OCI-LY7 (cell line): Measurements from ENCODE around the gene RICTOR. TPM values are rescaled to one million over a fixed set of nuclear protein-coding genes. Genes with fewer than 3 reads are reported as not detected.

ENCODE experiments used
- BruUV-seq: library from RNA; stranded (reverse); fragments of 400-500 nt; replicated peaks from 2 replicates; lab custom pipeline; 2021; lab: Mats Ljungman, UMichigan
- CTCF ChIA-PET: fragments of 300-600 bp; sonication (Branson Sonifier 250); formaldehyde crosslinking; loops from one replicate; lab custom pipeline; 2022; ENCODE audit warnings: antibody characterized with exemption; ENCODE audit not compliant: unreplicated experiment; lab: Charles Lee
- POLR2A ChIA-PET: fragments of 300-600 bp; sonication (Branson Sonifier 250); formaldehyde crosslinking; loops from one replicate; lab custom pipeline; 2022; ENCODE audit warnings: antibody characterized with exemption; lab: Charles Lee
- DNase-seq: peaks from one replicate; pipeline ENCODE4 v3.0.0-alpha.2; 2015; ENCODE audit warnings: low spot score
- H2AFZ ChIP-seq: fragments of 200-600 bp; sonication (generic), shearing (Covaris generic); 2 replicates; pipeline ENCODE4 v1.6.1; 2014; ENCODE audit warnings: mild to moderate bottlenecking, antibody characterized with exemption, low read length, moderate library complexity
- H3K27ac ChIP-seq: fragments of 200-600 bp; sonication (generic); 2 replicates; pipeline ENCODE4 v1.5.1; 2014; ENCODE audit warnings: mixed run types, low read depth, mild to moderate bottlenecking, moderate library complexity, low read length, inconsistent platforms; ENCODE audit not compliant: poor library complexity, severe bottlenecking
- H3K36me3 ChIP-seq: fragments of 200-600 bp; sonication (generic); 2 replicates; pipeline ENCODE4 v1.6.1; 2014; ENCODE audit warnings: mild to moderate bottlenecking, antibody characterized with exemption, low read length, moderate library complexity, mixed read lengths; ENCODE audit not compliant: insufficient read depth
- H3K4me1 ChIP-seq: fragments of 200-600 bp; sonication (generic); 2 replicates; pipeline ENCODE4 v1.5.1; 2014; ENCODE audit warnings: mild to moderate bottlenecking, low read length; ENCODE audit not compliant: insufficient read depth, poor library complexity, severe bottlenecking
- H3K4me2 ChIP-seq: fragments of 200-600 bp; sonication (generic); 2 replicates; pipeline ENCODE4 v1.6.1; 2014; ENCODE audit warnings: mild to moderate bottlenecking, low read length
- H3K4me3 ChIP-seq: fragments of 200-600 bp; sonication (generic); 2 replicates; pipeline ENCODE4 v1.5.1; 2014; ENCODE audit warnings: mild to moderate bottlenecking, low read depth, low read length; ENCODE audit not compliant: poor library complexity, severe bottlenecking
- H3K79me2 ChIP-seq: fragments of 200-600 bp; sonication (generic); 2 replicates; pipeline ENCODE4 v1.6.1; 2016; ENCODE audit warnings: low read depth, mild to moderate bottlenecking, low read length, moderate library complexity, mixed read lengths; ENCODE audit not compliant: insufficient read depth
- H3K9me2 ChIP-seq: fragments of 200-600 bp; sonication (generic); 2 replicates; pipeline ENCODE4 v1.6.1; 2016; ENCODE audit warnings: mild to moderate bottlenecking, low read length, mixed read lengths; ENCODE audit not compliant: insufficient read depth
- H3K9me3 ChIP-seq: fragments of 200-600 bp; sonication (generic); 2 replicates; pipeline ENCODE4 v1.6.1; 2014; ENCODE audit warnings: mild to moderate bottlenecking, mixed run types, low read length, mixed read lengths
- H4K20me1 ChIP-seq: fragments of 200-600 bp; sonication (generic); 2 replicates; pipeline ENCODE4 v1.6.1; 2014; ENCODE audit warnings: mild to moderate bottlenecking, antibody characterized with exemption, low read length, moderate library complexity, mixed read lengths; ENCODE audit not compliant: insufficient read depth
- CTCF ChIP-seq: fragments of 200-600 bp; sonication (generic); conservative IDR thresholded peaks from 2 replicates; pipeline ENCODE4 v1.5.1; 2014; ENCODE audit warnings: mild to moderate bottlenecking, antibody characterized with exemption, low read length, moderate library complexity, mixed read lengths
- EZH2phosphoT487 ChIP-seq: fragments of 200-600 bp; sonication (generic); IDR thresholded peaks from 2 replicates; pipeline ENCODE4 v1.6.1; 2018; ENCODE audit warnings: low read depth, borderline replicate concordance, mild to moderate bottlenecking, mixed run types, antibody characterized with exemption, low read length, moderate library complexity, mixed read lengths
- intact Hi-C: fragments of 100-400 bp; cut with micrococcal nuclease; formaldehyde crosslinking; loops from one replicate; pipeline ENCODE4 v1.10.0; 2022; ENCODE audit not compliant: unreplicated experiment
- total RNA-seq, 2 experiments: library from RNA; depleted of rRNA in 1 of 2; stranded (reverse); fragments of >200 nt in 1 of 2; shearing (Covaris generic) in 1 of 2; gene quantifications; 2 replicates each; pipeline ENCODE4 v1.2.3, GENCODE V29; 2014 to 2022

The RICTOR gene
- total RNA-seq, 2 experiments from 2014 or later, result 10.9 to 22.9 TPM

- BruUV-seq, result no TSS peak
- DNase-seq, result no peak
- Histone ChIP-seq H3K79me2 (peaks cover 61% of the 10 kb centered on the region), H3K4me2 (no peak overlapping the region), H3K4me1 (no peaks in the 10 kb centered on the region), H3K9me2 (no peaks in the 10 kb centered on the region), H4K20me1 (peaks cover 15% of the 10 kb centered on the region; the same call in 1 of the 2 replicates), H3K27ac (no peak overlapping the region), H3K4me3 (no peak overlapping the region), H3K36me3 (peaks cover 50% of the 10 kb centered on the region), H2AFZ (no peak overlapping the region), H3K9me3 (peaks cover 26% of the 10 kb centered on the region)
- CTCF ChIA-PET, result no interaction called here
- intact Hi-C loops, result no loop called here
- TF ChIP-seq CTCF (no peak), EZH2phosphoT487 (no peak)
- POLR2A ChIA-PET, result no interaction called here
Observed at GRCh38 chr5:39064450-39064849, 9.7 kb downstream of the RICTOR start.

GRCh38 chr5:39063037-39063436 lies 11.2 kb downstream of the RICTOR start:
- peaks cover 57% of the 10 kb centered on the region for H3K79me2 ChIP-seq
- H4K20me1 ChIP-seq, result peaks cover 15% of the 10 kb centered on the region; the same call in 1 of the 2 replicates
- H3K4me1 ChIP-seq, result peaks cover 5% of the 10 kb centered on the region
- POLR2A ChIA-PET, result no interaction called here
- no peak overlapping the region for H3K4me2 ChIP-seq
- peaks cover 26% of the 10 kb centered on the region for H3K9me3 ChIP-seq
- intact Hi-C loops, result no loop called here
- no peaks in the 10 kb centered on the region for H3K9me2 ChIP-seq
- no peak for DNase-seq
- H3K4me3 ChIP-seq, result no peak overlapping the region
- peaks cover 37% of the 10 kb centered on the region for H3K36me3 ChIP-seq
- no peak overlapping the region for H3K27ac ChIP-seq
- no TSS peak for BruUV-seq
- CTCF ChIA-PET, result no interaction called here
- H2AFZ ChIP-seq, result no peak overlapping the region
- TF ChIP-seq EZH2phosphoT487 (no peak), CTCF (no peak)

- BruUV-seq, result no TSS peak
- H4K20me1 ChIP-seq, result peaks cover 15% of the 10 kb centered on the region; the same call in 1 of the 2 replicates
- CTCF ChIA-PET, result no interaction called here
- H2AFZ ChIP-seq, result no peak overlapping the region
- POLR2A ChIA-PET, result interaction anchor here (1.8 kb wide), 1 partner anchor 9 kb away, joined by 4 read pairs; no protein-coding TSS in a partner anchor
- H3K36me3 ChIP-seq, result peaks cover 32% of the 10 kb centered on the region
- peaks cover 22% of the 10 kb centered on the region for H3K9me3 ChIP-seq
- no peak for DNase-seq
- no peaks in the 10 kb centered on the region for H3K9me2 ChIP-seq
- intact Hi-C loops, result no loop called here
- no peak overlapping the region for H3K4me3 ChIP-seq
- TF ChIP-seq EZH2phosphoT487 (no peak), CTCF (no peak)
- no peak overlapping the region for H3K4me2 ChIP-seq
- H3K4me1 ChIP-seq, result peaks cover 9% of the 10 kb centered on the region
- peaks cover 57% of the 10 kb centered on the region for H3K79me2 ChIP-seq
- H3K27ac ChIP-seq, result no peak overlapping the region
Observed at GRCh38 chr5:39062530-39062929, 11.7 kb downstream of the RICTOR start.
